CD4-positive, alpha-beta T cell treated with Interleukin-15 for 1 hour (primary cell): ENCODE results near the gene BMERB1.
"Not testable (repeated sequence)": the region's sequence is repeated elsewhere in the genome, so short reads cannot be mapped to it uniquely, and the experiment has no call there.

Experiments
- DNase-seq: peaks from one replicate; pipeline ENCODE4 v3.0.0-alpha.2; 2020

The BMERB1 gene

DNA sequence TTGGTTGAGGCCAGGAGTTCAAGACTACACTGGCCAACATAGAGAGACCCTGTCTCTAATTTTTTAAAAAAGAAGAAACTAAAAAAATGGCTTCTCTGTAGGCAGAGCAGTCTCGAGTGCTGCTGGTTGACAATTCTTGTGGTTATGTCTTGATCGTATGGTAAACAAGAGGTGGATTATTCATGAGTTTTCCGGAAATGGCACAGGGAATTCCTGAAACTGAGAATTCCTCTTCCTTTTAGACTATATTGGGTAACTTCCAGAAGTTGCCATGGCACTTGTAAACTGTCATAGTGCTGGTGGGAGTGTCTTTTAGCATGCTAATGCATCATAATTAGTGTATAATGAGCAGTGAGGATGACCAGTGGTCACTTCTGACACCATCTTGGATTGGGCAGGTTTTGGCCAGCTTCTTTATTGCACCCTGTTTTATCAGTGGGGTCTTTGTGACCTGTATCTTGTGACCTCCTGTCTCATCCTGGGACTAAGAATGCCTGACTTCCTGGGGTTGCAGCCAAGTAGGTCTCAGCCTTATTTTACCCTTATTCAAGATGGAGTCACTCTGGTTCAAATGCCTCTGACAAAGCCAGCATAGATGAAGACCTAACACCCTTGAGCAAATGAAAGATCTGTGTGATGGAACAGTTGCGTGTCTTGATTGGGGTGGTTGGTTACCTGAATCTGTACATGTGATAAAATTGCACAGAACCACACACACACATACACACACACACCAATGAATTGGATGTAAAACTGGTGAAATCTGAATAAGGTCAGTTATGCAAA, 30.2 kb downstream of the BMERB1 start:
- DNase-seq = no peak

DNA sequence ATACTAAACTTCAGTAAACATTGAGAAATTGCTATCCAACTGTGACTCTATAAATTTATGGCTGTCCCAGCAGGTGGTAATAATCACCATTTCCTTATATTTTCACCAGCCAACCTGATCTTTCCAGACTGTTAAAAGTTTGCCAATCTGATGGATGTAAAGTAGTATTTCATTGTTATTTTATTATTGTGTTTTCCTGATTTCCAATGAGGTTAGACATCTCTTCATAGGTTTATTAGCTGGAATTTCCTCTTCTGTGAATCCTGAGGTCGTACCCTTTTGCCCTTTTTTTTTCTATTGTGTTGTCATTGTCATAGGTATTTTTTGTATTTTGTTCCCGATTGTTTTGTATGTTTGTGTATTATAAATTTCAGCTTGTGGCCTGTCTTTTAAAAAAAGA, 31.7 kb downstream of the BMERB1 start:
- DNase-seq = no peak

DNA sequence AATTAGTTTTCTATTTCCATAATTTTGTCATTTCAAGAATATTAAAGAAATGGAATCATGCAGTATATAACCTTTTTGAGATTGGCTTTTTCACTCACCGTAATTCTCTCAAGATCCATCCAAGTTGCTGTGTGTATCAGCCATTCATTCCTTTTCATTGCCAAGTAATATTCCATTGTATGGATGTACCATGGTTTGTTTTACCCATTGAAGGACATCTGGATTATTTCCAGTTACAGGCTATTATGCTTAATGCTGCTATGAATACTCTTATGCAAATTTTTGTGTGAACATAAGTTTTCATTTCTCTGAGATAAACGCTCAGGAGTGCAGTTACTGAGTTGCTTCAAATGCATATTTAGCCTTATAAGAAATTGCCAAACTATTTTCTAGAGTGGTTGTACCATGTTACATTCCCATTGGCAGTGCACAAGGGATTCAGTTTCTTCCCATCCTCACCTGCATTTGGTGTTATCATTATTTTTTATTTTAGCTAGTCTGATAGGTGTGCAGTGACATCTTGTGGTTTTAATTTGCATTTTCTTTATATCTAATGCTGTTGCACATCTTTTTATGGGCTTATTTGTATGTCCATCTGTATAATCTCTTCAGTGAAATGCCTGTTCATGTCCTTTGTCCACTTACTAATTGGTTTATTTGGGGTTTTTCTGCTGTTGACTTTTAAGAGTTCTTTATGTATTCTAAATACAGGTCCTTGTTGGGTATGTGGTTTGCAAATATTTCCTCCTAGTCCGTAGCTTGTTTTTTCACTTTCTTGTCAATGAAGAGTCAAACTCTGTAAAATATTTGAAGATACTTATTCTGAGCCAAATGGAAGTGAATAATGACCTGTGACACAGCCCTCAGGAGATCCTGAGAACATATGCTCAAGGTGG, 32.7 kb downstream of the BMERB1 start:
- DNase-seq = no peak

DNA sequence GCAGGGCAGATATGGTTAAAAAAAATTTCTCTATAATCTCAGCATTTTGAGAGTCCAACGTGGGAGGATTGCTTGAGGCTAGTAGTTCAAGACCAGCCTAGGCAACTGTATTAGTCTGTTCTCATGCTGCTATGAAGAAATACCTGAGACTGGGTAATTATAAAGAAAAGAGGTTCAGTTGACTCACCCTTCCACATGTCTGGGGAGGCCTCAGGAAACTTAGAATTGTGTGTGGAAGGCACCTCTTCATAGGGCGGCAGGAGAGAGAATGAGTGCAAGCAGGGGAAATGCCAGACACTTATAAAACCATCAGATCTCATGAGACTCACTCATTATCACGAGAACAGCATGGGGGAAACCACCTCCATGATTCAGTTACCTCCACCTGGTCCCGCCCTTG, 42.6 kb downstream of the BMERB1 start:
- DNase-seq = not testable (repeated sequence)

DNA sequence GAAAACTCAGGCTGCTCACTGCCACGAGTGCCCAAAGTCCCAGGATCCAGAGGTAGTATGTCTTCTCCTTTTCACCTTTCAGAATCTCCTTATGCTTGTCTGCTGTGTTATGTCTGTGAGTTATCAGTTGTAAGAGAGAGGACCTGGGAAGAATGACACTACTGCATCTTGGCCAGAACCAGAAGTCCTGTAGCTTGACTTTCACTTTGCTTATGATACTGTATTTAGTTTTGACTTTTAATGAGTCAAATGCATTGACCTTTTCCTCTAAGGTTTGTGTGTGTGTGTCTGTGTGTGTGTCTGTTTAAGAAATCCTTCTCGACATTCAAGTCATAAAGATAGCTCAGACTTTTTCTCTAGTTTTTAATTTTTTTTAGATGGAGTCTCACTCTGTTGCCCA, 43.4 kb downstream of the BMERB1 start:
- no peak for DNase-seq

DNA sequence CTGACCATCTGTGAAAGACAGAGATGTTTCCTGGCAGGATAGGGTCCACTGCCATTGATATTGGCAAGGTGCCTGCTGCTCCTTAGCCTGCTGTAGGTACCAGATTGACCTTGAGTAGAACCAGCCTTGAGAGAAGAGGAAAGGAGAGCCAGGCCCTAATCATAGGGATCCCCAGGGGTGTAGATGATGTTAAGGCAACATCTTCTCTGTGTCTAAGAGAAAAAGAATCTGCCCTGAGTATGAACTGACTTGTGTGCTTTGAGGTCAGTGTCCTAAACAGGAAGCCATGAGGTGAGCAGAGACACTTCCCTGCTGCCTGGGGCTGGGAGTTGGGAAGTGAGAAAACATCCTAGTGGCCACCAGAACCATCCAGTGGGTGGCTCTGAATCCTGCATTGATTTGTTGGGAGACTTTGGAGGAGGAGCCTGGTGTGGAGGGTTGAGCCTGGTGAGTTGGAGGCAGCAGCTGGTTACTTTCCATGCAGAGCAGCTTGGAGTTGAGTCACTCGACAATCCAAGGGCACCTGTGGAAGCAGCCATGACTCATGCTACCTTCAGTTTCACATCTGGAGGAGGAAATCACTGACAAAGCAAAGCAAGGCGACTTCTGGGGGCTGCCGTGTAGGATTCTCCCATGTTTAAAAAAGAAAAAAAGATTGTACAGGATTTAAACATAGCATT, 47.8 kb downstream of the BMERB1 start:
- no peak for DNase-seq

DNA sequence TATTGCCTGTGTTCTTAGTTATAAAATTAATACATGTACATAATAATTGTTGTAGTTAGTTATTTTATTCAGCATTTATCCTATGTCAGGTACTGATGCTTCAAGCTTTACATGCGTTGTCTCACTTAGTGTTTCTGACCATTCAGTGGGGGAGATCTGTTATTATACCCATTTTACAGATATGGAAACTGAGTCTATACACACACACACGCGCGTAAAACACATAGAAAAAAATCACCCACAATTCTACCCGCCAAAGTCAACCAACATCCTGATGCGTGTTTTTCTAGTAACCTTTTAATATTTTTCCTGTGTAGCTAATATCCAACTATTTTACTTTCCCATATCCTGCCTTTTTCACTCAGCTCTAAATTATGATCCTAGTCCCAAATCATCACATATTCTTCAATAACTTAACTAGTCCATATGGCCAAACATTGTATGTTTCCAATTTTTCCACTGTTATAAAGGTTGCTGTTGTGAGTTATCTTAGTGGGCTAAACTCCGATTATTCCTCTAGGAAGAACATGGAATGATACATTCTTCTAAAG, 48.4 kb downstream of the BMERB1 start:
- no peak for DNase-seq

DNA sequence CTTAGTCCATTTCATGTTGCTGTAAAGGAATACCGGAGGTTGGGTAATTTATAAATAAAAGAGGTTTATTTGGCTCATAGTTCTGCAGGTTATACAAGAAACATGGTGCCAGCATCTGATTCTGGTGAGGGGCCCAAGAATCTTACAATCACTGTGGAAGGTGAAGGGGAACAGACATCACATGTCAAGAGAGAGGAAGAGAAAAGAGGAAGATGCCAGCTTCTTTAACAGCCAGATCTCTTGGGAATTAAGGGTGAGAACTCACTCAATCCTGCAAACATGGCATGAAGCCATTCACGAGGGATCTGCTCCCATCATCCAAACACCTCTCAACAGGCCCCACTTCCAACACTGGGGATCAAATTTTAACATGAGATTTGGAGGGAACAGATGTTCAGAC, 49.5 kb downstream of the BMERB1 start:
- no peak for DNase-seq

DNA sequence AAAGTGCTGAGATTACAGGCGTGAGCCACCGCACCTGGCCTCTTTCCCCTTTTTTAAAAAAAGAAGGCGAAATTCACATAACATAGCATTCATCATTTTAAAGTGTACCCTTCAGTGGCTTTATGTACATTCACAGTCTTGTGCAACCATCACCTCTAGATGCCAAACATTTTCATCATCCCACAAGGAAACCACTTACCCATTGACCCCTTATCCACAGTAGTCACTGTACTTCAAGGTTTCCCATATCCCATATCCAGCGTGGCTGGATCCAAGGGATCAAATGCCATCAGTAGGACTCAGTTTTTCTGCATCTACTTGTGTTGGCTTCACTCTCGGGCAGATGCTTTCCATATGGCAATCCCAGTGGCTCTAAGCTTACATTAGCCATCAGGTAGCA, 50.3 kb downstream of the BMERB1 start:
- no peak for DNase-seq

DNA sequence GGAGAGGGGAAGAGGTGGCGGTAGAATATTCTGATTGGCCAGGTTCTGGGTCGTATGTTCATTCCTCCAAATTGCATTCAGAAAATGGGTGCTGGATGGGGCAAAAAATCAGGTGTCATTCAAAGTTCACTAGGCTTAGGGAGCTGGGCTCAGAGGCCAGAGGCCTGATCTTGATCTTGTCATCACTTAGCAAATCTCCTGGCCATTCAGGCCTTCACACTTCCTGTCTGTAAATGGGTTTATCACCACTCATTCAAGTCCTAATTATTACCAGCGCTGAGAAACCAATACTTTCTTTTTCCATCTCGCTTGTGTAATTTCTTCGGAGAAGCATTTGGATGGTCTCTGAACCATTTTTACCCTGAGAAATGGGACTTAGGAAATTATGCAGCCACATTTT, 50.8 kb downstream of the BMERB1 start:
- no peak for DNase-seq

DNA sequence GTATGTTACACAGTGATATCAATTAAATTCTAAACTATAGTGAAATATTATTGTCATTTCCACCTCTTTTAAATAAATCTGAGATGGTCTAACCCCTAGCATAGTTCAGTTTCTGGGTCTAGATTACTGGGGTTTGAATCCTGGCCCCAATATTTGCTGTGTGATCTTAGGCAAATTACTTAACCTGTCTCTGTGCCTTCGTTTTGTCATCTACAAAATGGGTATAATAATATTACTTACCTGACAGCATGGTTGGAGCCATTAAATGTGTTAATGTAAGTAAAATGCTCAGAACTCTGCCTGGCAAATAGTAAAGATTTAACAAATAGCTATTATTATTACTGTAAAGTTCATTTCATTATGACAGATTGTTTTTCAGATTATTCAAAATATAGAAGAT, 52.3 kb downstream of the BMERB1 start:
- no peak for DNase-seq

DNA sequence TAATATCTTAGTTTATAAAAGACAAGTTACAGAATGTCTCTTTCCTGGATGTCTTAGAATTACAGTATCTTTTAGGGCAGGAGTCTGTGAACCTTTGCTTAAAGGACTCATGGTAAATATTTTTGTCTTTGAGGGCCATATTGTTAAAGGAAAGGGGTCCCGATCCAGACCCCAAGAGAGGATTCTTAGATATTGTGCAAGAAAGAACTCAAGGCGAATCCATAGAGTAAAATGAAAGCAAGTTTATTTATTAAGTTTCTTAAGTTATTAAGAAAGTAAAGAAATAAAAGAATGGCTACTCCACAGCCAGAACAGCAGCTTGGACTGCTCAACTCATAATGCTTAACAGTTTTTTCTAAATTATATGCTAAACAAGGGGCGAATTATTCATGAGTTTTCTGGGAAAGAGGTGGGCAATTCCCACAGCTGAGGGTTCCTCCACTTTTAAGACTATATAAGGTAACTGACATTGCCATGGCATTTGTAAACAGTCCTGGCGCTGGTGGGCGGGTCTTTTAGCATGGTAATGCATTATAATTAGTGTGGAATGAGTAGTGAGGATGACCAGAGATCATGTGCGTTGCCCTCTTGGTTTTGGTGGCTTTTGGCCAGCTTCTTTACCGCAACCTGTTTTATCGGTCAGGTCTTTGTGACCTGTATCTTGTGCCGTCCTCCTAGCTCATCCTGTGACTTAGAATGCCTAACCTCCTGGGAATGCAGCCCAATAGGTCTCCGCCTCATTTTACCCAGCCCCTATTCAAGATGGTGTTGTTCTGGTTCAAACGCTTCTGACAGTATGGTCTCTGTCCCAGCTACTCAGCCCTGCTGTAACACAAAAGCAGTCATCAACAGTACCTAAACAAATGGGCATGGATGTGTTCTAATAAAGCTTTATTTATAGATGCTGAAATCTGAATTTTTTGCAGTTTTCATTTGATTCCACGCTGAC, 53.2 kb downstream of the BMERB1 start:
- no peak for DNase-seq

DNA sequence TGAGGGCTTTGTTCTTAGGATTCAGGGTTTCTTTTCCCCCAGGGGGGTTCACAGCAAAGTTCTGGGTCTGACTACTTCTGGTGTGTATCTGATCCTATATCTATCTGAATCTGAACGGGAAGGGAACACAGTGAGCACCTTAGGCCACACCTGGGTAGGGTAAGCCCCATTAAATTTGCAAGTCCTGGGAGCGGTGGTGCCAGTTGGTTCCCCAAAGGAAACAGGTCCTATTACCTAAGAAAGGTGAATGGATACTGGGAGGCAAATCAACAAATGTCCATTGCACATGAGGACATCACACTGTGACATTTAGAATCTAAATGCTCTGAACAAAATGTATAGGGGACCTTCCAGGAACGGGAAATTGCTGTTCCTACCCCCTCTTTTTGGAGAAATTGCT, 54.6 kb downstream of the BMERB1 start:
- DNase-seq = no peak

DNA sequence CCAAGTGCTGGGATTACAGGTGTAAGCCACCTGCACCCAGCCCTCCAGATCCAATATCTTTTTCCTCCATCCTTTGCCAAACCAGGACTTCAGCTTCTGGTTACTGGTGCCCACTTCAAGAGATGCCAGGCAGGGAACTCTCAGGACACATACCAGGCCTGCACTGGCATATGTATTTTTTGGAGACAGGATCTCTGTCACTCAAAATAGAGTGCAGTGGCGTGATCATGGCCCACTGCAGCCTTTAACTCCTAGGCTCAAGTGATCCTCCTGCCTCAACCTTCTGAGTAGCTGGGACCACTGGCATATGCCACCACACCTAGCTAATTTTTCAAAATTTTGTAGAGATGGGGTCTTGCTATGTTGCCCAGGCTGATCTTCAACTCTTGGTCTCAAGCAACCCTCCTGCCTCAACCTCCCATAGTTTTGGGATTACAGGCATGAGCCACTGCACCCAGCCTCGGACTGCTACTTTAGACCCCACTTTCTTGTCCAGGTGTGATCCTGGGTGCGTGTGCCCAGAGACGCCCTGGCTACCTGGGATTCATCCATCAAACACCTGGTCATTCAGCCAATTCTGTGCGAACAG, 55.8 kb downstream of the BMERB1 start:
- DNase-seq = no peak

DNA sequence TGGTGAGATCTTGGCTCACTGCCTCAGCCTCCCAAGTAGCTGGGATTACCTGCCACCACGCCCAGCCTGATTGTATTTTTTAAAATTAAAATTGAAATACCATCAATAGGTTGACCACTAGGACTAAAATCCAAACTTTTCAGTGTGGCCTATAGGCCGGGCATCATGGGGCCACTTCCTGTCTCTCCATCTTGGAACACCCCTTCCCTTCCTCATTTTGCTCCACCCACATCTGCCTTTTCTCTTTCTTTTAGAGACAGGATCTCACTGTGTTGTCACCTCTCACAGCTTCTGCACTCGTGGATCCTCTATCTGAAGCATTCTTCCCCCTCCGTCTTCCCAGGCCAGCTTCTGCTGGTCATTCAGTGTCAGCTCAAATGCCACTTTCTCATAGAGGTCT, 57.0 kb downstream of the BMERB1 start:
- DNase-seq = no peak

DNA sequence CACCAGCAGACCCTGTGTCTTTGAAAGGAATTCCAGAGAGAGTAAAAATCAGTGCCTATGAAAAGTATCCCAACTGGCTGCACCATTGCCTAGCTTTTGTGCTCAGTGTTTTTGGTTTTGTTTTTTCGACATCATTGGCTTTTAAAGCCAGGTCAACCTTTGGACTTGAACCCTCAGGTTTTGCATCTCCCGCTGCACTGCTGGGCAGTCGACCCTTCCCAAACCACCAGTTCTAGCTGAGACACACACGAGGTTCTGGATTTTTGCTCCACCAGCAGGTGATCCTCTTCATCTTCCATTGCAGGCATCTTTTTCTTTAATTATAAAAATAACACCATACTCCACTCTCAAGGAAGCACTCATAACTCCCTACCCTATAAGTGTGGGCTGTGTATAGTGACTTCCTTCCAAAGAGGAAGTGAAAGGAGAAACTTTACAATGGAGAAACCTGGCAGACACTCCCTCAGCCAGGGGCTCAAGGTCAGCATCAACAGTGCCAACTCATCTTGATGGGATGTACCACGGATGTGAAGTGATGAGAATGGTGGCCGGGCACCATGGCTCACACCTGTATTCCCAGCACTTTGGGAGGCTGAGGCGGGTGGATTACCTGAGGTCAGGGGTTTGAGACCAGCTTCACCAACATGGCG, 57.8 kb downstream of the BMERB1 start:
- no peak for DNase-seq

DNA sequence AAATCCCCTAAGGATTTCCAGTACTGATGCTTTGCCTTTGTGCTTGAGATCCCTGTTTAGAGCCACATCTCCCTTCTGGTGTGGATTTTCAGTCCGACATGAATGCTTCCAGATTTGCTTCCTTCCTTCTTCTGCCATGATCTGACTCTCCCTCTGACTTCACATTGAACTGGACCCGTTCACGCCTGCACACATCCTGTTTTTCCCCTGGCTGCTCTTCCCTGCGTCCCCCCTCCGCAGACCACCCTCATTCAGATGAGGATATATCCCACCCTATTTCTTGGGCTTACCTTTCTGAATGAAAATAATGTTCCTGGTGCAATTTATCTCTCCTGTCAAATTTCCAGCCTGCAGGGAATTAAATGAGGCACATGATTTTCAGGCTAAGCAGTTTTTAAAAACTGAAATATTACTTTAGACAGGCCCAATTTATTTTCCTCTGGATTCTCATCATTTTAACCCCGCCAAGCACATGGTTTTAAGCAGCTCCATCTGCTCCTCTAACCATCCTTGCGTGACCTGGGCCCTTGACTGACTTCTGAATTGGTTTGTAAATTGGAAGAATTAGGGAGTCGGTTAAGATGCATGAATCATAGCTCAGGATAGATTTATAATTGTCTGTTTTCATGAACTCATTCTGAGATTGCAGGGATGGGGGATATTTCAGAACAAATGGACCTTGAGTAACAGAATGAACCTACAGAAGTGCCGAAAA, 59.2 kb downstream of the BMERB1 start:
- DNase-seq = no peak

DNA sequence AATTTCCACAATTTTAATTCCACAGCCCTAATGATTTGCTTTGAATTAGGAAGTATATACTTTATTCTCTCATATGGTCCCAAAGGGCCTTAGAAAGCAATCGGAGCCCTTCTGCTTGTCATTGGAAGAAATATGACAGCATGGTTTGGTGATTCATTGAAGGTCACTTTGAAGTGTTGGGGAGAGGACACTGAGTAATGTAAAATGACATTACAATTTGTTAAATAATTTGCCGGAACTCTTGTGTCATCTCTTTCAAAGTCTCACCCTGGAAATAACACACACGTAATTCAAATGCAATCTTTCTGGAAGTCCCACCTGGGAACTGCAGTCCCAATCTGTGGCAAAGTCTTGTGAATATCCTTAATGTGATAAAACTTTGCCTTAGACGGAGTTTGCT, 59.8 kb downstream of the BMERB1 start:
- no peak for DNase-seq

DNA sequence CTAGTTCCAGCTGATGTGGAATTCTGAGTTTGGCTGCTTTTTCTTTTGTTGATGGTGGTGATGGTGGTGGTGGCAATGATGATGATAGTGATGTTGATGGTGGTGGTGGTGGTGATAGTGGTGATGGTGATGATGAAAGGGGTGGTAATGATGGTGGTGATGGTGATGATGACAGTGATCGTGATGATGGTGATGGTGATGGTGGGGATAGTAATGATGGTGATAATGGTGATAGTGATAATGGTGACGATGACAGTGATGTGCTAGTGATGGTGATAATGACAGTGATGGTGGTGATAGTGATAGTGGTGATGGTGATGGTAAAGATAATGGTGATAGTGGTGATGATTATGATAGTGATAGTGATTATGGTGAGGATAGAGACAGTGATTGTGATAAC, 61.5 kb downstream of the BMERB1 start:
- no peak for DNase-seq

DNA sequence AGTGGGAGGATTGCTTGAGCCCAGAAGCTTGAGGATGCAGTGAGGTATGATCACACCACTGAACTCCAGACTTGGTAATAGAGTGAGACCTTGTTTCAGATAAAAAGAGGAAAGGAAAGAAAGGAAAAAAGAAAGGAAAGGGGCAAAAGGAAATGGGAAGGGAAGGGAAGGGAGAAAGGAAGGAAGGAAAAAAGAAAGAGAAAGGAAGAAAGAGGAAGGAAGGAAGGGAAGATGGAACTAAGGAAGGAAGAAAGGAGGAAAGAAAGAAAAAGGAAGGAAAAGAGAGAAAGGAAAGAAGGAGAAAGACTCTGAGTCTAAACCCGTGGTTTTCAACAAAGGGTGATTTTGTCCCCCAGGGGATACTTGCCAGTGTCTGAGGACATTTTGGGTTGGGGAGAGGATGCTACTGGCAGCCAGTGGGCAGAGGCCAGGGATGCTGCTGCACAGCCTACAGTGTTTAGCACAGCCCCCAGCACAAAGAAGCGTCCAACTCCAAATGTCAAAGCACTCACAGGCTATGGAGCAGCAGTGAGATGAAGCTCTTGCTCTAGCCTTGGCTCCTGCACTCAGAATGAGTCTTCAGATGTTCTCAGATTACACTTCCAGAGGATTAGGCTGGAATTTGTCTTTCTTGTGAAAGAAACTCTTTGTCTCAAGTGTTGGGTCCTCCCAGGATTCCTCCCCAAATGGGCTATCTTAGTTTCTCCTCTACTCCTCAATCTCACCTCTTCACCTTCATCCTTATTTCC, 64.2 kb downstream of the BMERB1 start:
- no peak for DNase-seq
